ENCODE data around the gene GTF2H4. TPM values are rescaled to one million over a fixed set of nuclear protein-coding genes. Genes with fewer than 3 reads are reported as not detected.
A peak's percentile ranks its signal among the peaks of the same experiment; 100 is the strongest.

GTF2H4 gene
- total and polyA plus RNA-seq, 4 donors, result 6.2 to 15.8 (median 12.3) TPM

- TF ChIP-seq MAX (IDR thresholded peaks at IDR 0.05) (no peak), RAD21 (IDR thresholded peaks at IDR 0.05) (no peak), JUND (IDR thresholded peaks at IDR 0.05) (no peak), RXRA (IDR thresholded peaks at IDR 0.05) (no peak), SP1 (IDR thresholded peaks at IDR 0.05) (no peak), CTCF (IDR thresholded peaks at IDR 0.05; ENCODE audit: low read depth, low read length, missing input control) (no peak), EGR1 (IDR thresholded peaks at IDR 0.05; ENCODE audit: low read depth in 2 of 2) (no peak), YY1 (IDR thresholded peaks at IDR 0.05) (no peak), FOXA1 (IDR thresholded peaks at IDR 0.05) (no peak), TAF1 (conservative IDR thresholded peaks at IDR 0.05) (no peak), FOXA2 (IDR thresholded peaks at IDR 0.05) (no peak), HNF4A (conservative IDR thresholded peaks at IDR 0.05) (no peak), GABPA (IDR thresholded peaks at IDR 0.05 in 1 of 2, conservative IDR thresholded peaks at IDR 0.05 in 1 of 2) (no peak), HNF4G (IDR thresholded peaks at IDR 0.05) (no peak), ZBTB33 (IDR thresholded peaks at IDR 0.05) (no peak), NR2F2 (IDR thresholded peaks at IDR 0.05) (no peak), REST (IDR thresholded peaks at IDR 0.05) (no peak), ATF3 (IDR thresholded peaks at IDR 0.05) (no peak)
- H3K27me3 ChIP-seq (ENCODE audit: control insufficient read depth in 4 of 4, insufficient read depth in 4 of 4, low read length in 3 of 4), result peaks cover 0 to 11% (median 3%) of the 10 kb centered on the region in 4 donors
- no peak for DNase-seq (ENCODE audit: low spot score)
Measured at GRCh38 chr6:30954631-30955366, 46.8 kb downstream of the GTF2H4 start.

More at GRCh38 chr6:30954631-30955366, 46.8 kb downstream of the GTF2H4 start:
- no peak overlapping the region for H3K27ac ChIP-seq (ENCODE audit: low read depth in 1 of 2, low read length in 2 of 2)
- H3K9ac ChIP-seq (ENCODE audit: low read depth in 1 of 2, low read length in 2 of 2), result no peak overlapping the region
- H3K4me1 ChIP-seq (ENCODE audit: control insufficient read depth in 4 of 4, insufficient read depth in 4 of 4, low read length in 3 of 4), result peaks cover 0 to 4% (median 0%) of the 10 kb centered on the region in 4 donors
- peak overlapping the region in 1 of 3 donors; percentile 34 for H3K4me3 ChIP-seq (ENCODE audit: low read depth in 1 of 3, low read length in 3 of 3)
- WGBS, result 47% methylated on average over 9 of the region's 9 CpGs
- H3K9me3 ChIP-seq (ENCODE audit: control insufficient read depth in 4 of 4, low read length in 3 of 4), result peaks cover 0 to 4% (median 0%) of the 10 kb centered on the region in 4 donors
- no peaks in the 10 kb centered on the region for H3K36me3 ChIP-seq (ENCODE audit: control insufficient read depth in 4 of 4, insufficient read depth in 3 of 4, low read depth in 1 of 4, low read length in 3 of 4)
